ENCODE measurements around the gene CEP131.

Gene CEP131

DNA sequence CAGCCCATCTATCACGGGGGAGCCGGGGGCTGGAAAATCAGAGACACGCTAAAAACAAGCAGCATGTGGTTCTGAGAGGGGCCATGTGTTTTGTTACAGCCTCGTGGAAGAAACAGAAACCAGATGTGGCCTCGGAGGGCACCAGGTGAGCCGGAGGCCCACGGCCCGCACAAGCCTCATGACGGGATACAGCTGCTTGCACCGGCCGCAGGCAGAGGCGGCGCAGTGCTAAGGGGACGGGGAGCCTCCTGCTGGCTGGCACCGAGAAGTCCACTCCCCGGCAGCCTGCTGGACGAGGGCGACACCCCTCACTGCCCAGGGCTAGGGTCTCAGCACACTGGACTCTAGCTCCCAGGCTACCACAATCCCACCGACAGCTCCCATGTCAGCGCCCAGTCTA is 35.5 kb upstream of the CEP131 start:
- Histone ChIP-seq H3K9me2 (replicated peaks; ENCODE audit: insufficient read depth, low read length) (no peaks in the 10 kb centered on the region), H3K36me3 (ENCODE audit: low read length) (no peaks in the 10 kb centered on the region), H3K9ac (ENCODE audit: low read length) (no peak overlapping the region), H3K4me3 (ENCODE audit: insufficient read depth, low read length, poor library complexity, severe bottlenecking) (no peak overlapping the region), H3F3A (ENCODE audit: insufficient read depth) (no peaks in the 10 kb centered on the region), H3K4me2 (ENCODE audit: low read depth, low read length, poor library complexity, severe bottlenecking) (no peak overlapping the region), H3K79me2 (ENCODE audit: insufficient read depth, low read length) (no peaks in the 10 kb centered on the region), H3K9me3 (ENCODE audit: insufficient read depth, low read length) (no peaks in the 10 kb centered on the region), H4K20me1 (ENCODE audit: low read depth, low read length) (no peaks in the 10 kb centered on the region), H3K27ac (ENCODE audit: low read depth, low read length) (no peak overlapping the region), H2AFZ (ENCODE audit: low read depth, low read length, severe bottlenecking) (no peak overlapping the region), H3K27me3 (ENCODE audit: low read length) (no peaks in the 10 kb centered on the region)
- no peak for TF ChIP-seq CTCF (IDR thresholded peaks at IDR 0.05; ENCODE audit: insufficient read depth, low read length, poor library complexity, severe bottlenecking)
- no peak for TF ChIP-seq EZH2phosphoT487 (conservative IDR thresholded peaks at IDR 0.05; ENCODE audit: low read length)

DNA sequence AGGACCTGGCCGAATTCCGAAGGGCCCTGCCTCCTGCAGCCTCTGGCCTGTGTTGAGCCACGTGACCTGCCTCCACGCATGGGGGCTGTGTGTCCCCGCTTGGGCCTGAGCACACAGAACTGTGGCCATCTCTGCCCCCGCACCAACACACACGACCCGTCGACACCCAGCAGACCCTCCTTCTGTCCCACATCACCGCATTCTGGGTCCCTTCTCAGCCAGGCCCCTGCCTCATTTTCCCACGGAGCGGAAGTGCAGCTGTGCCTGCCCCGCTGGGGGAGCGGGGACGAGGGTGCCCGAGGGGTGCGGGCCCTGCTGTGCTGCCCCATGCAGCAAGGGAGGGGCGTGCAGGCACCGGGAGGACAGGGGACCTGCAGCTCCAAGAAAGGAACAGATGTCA is 34.8 kb upstream of the CEP131 start:
- Histone ChIP-seq H3K9ac (ENCODE audit: low read length) (no peak overlapping the region), H3K4me2 (ENCODE audit: low read depth, low read length, poor library complexity, severe bottlenecking) (no peak overlapping the region), H3K9me2 (replicated peaks; ENCODE audit: insufficient read depth, low read length) (no peaks in the 10 kb centered on the region), H3K79me2 (ENCODE audit: insufficient read depth, low read length) (no peaks in the 10 kb centered on the region), H3K4me3 (ENCODE audit: insufficient read depth, low read length, poor library complexity, severe bottlenecking) (no peak overlapping the region), H3K27me3 (ENCODE audit: low read length) (no peaks in the 10 kb centered on the region), H4K20me1 (ENCODE audit: low read depth, low read length) (no peaks in the 10 kb centered on the region), H3K9me3 (ENCODE audit: insufficient read depth, low read length) (no peaks in the 10 kb centered on the region), H3K36me3 (ENCODE audit: low read length) (no peaks in the 10 kb centered on the region), H2AFZ (ENCODE audit: low read depth, low read length, severe bottlenecking) (no peak overlapping the region), H3F3A (ENCODE audit: insufficient read depth) (no peaks in the 10 kb centered on the region), H3K27ac (ENCODE audit: low read depth, low read length) (no peak overlapping the region)
- TF ChIP-seq EZH2phosphoT487 (conservative IDR thresholded peaks at IDR 0.05; ENCODE audit: low read length) (no peak), CTCF (IDR thresholded peaks at IDR 0.05; ENCODE audit: insufficient read depth, low read length, poor library complexity, severe bottlenecking) (no peak)

GRCh38 chr17:81256616-81257015 is 33.9 kb upstream of the CEP131 start:
- Histone ChIP-seq H3F3A (ENCODE audit: insufficient read depth) (no peaks in the 10 kb centered on the region), H3K9me3 (ENCODE audit: insufficient read depth, low read length) (no peaks in the 10 kb centered on the region), H3K36me3 (ENCODE audit: low read length) (no peaks in the 10 kb centered on the region), H3K4me3 (ENCODE audit: insufficient read depth, low read length, poor library complexity, severe bottlenecking) (no peak overlapping the region), H3K27me3 (ENCODE audit: low read length) (no peaks in the 10 kb centered on the region), H3K4me2 (ENCODE audit: low read depth, low read length, poor library complexity, severe bottlenecking) (no peak overlapping the region), H3K9ac (ENCODE audit: low read length) (no peak overlapping the region), H2AFZ (ENCODE audit: low read depth, low read length, severe bottlenecking) (no peak overlapping the region), H3K79me2 (ENCODE audit: insufficient read depth, low read length) (no peaks in the 10 kb centered on the region), H3K9me2 (replicated peaks; ENCODE audit: insufficient read depth, low read length) (no peaks in the 10 kb centered on the region), H3K27ac (ENCODE audit: low read depth, low read length) (no peak overlapping the region), H4K20me1 (ENCODE audit: low read depth, low read length) (no peaks in the 10 kb centered on the region)
- TF ChIP-seq EZH2phosphoT487 (conservative IDR thresholded peaks at IDR 0.05; ENCODE audit: low read length) (no peak), CTCF (IDR thresholded peaks at IDR 0.05; ENCODE audit: insufficient read depth, low read length, poor library complexity, severe bottlenecking) (no peak)

Data from SU-DHL-6 (cell line).